GM18507 (cell line): ENCODE measurements around the gene RAB3GAP1.
A peak's percentile ranks its signal among the peaks of the same experiment; 100 is the strongest.
"Not testable (repeated sequence)": the region's sequence is repeated elsewhere in the genome, so short reads cannot be mapped to it uniquely, and the experiment has no call there.

Experiments used
- DNase-seq: peaks from one replicate; pipeline ENCODE4 v3.0.0; 2011; ENCODE audit warnings: low read depth; ENCODE audit not compliant: insufficient read length; ENCODE audit errors: extremely low spot score
- FAIRE-seq: peaks from 2 replicates; lab custom pipeline; 2011; peaks lifted over from hg19 to GRCh38; lab: Jason Lieb, UNC

RAB3GAP1 gene

GRCh38 chr2:135050684-135051083, 1.4 kb upstream of the RAB3GAP1 start:
- FAIRE-seq (no peak), DNase-seq (no peak)

- DNase-seq (no peak), FAIRE-seq (peak; percentile 9)
Measured at GRCh38 chr2:135052997-135053474, 944 bp downstream of the RAB3GAP1 start.

- no peak for DNase-seq
- FAIRE-seq = no peak
Measured at GRCh38 chr2:135055182-135055786, 3.2 kb downstream of the RAB3GAP1 start.

- DNase-seq = no peak
- FAIRE-seq = no peak
Measured at GRCh38 chr2:135056790-135057189, 4.7 kb downstream of the RAB3GAP1 start.

GRCh38 chr2:135059577-135059976, 7.5 kb downstream of the RAB3GAP1 start:
- no peak for DNase-seq
- no peak for FAIRE-seq

- DNase-seq (no peak), FAIRE-seq (no peak)
Measured at GRCh38 chr2:135063210-135063609, 11.1 kb downstream of the RAB3GAP1 start.

- FAIRE-seq (peak; percentile 44), DNase-seq (no peak)
Measured at GRCh38 chr2:135064149-135064548, 12.1 kb downstream of the RAB3GAP1 start.

- DNase-seq (no peak), FAIRE-seq (no peak)
Measured at GRCh38 chr2:135066710-135067109, 14.6 kb downstream of the RAB3GAP1 start.

- DNase-seq (no peak), FAIRE-seq (no peak)
Measured at GRCh38 chr2:135072125-135072997, 20.3 kb downstream of the RAB3GAP1 start.

GRCh38 chr2:135074216-135074615, 22.1 kb downstream of the RAB3GAP1 start:
- DNase-seq (no peak), FAIRE-seq (no peak)

- FAIRE-seq (no peak), DNase-seq (no peak)
Measured at GRCh38 chr2:135076556-135076955, 24.5 kb downstream of the RAB3GAP1 start.

- no peak for FAIRE-seq
- DNase-seq = no peak
Measured at GRCh38 chr2:135078417-135078816, 26.3 kb downstream of the RAB3GAP1 start.

- DNase-seq = no peak
- no peak for FAIRE-seq
Measured at GRCh38 chr2:135086222-135086621, 34.1 kb downstream of the RAB3GAP1 start.

GRCh38 chr2:135089597-135089996, 37.5 kb downstream of the RAB3GAP1 start:
- FAIRE-seq, DNase-seq: not testable (repeated sequence)

GRCh38 chr2:135091681-135092080, 39.6 kb downstream of the RAB3GAP1 start:
- DNase-seq (no peak), FAIRE-seq (no peak)

GRCh38 chr2:135093193-135093592, 41.1 kb downstream of the RAB3GAP1 start:
- DNase-seq = no peak
- FAIRE-seq = no peak

- DNase-seq (no peak), FAIRE-seq (no peak)
Measured at GRCh38 chr2:135093670-135094330, 41.7 kb downstream of the RAB3GAP1 start.

- FAIRE-seq = no peak
- DNase-seq = no peak
Measured at GRCh38 chr2:135094508-135094907, 42.4 kb downstream of the RAB3GAP1 start.

GRCh38 chr2:135095591-135095990, 43.5 kb downstream of the RAB3GAP1 start:
- FAIRE-seq (no peak), DNase-seq (no peak)

- no peak for FAIRE-seq
Measured at GRCh38 chr2:135096665-135097446, 44.8 kb downstream of the RAB3GAP1 start.

More at GRCh38 chr2:135096665-135097446, 44.8 kb downstream of the RAB3GAP1 start:
- DNase-seq = no peak
